ENCODE results near the gene HNMT. TPM values are rescaled to one million over a fixed set of nuclear protein-coding genes. Genes with fewer than 3 reads are reported as not detected.
"Not testable (repeated sequence)": the region's sequence is repeated elsewhere in the genome, so short reads cannot be mapped to it uniquely, and the experiment has no call there.

HNMT gene
- total RNA-seq, 4 donors from 2014 or later = 14.4 to 48.8 (median 22.3) TPM

DNA sequence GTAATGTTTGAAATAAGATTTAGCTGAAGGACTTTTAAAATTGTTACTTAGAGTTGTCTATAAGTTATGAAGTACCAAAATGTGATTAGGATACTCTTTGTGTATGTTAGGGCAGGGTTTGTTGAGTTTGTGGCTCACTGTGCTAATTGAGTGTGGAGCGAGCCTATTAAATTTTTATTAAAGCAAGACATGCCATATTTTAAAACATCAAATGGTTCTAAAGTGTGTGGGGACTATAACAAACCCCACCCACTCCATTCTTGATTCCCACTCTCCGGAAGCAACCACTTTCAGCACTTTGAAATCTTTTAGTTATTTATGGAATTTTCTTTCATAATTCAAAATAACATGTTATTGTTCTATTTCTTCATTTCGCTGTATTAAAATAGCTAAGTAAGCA is 1.8 kb downstream of the HNMT start:
- H3K36me3 ChIP-seq = no peaks in the 10 kb centered on the region
- H3K27me3 ChIP-seq = no peaks in the 10 kb centered on the region
- H3K4me3 ChIP-seq (replicated peaks in 1 of 3) = no peak overlapping the region
- H3K9me3 ChIP-seq = no peaks in the 10 kb centered on the region
- intact Hi-C loops (cut with DNase I) = no loop called here
- H3K27ac ChIP-seq = no peak overlapping the region
- TF ChIP-seq POLR2A (IDR thresholded peaks at IDR 0.05) = no peak
- TF ChIP-seq, protein P1, sequence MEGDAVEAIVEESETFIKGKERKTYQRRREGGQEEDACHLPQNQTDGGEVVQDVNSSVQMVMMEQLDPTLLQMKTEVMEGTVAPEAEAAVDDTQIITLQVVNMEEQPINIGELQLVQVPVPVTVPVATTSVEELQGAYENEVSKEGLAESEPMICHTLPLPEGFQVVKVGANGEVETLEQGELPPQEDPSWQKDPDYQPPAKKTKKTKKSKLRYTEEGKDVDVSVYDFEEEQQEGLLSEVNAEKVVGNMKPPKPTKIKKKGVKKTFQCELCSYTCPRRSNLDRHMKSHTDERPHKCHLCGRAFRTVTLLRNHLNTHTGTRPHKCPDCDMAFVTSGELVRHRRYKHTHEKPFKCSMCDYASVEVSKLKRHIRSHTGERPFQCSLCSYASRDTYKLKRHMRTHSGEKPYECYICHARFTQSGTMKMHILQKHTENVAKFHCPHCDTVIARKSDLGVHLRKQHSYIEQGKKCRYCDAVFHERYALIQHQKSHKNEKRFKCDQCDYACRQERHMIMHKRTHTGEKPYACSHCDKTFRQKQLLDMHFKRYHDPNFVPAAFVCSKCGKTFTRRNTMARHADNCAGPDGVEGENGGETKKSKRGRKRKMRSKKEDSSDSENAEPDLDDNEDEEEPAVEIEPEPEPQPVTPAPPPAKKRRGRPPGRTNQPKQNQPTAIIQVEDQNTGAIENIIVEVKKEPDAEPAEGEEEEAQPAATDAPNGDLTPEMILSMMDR (IDR thresholded peaks at IDR 0.05) = no peak
- no peak for DNase-seq
- peaks cover 7 to 10% of the 10 kb centered on the region in 2 donors for H3K4me1 ChIP-seq
- WGBS, 2 donors = 79 to 83% methylated on average over 3 of the region's 3 CpGs

DNA sequence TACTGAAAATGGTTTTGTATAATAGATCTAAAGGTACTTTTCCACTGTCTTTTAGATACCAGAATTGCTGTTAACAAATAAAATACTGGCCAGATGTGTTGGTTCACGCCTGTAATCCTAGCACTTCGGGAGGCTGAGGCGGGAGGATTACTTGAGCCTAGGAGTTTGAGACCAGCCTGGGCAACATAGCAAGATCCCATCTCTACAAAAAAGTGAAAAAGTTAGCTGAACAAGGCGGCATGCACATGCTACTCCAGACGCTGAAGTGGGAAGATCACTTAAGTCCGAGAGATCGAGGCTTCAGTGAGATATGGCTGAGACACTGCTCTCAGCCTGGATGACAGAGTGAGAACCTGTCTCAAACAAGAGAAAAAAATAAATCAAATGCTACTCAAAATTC is 2.8 kb downstream of the HNMT start:
- 96% methylated on average over 7 of the region's 7 CpGs for WGBS, 2 donors
- no peak for DNase-seq
- Histone ChIP-seq H3K27ac (no peak overlapping the region), H3K27me3 (no peaks in the 10 kb centered on the region), H3K9me3 (no peaks in the 10 kb centered on the region), H3K4me1 (peaks cover 7 to 10% of the 10 kb centered on the region in 2 donors), H3K36me3 (no peaks in the 10 kb centered on the region), H3K4me3 (replicated peaks in 1 of 3) (no peak overlapping the region)
- intact Hi-C loops (cut with DNase I) = no loop called here
- TF ChIP-seq, protein P1 (IDR thresholded peaks at IDR 0.05) = no peak
- TF ChIP-seq POLR2A (IDR thresholded peaks at IDR 0.05) = no peak

DNA sequence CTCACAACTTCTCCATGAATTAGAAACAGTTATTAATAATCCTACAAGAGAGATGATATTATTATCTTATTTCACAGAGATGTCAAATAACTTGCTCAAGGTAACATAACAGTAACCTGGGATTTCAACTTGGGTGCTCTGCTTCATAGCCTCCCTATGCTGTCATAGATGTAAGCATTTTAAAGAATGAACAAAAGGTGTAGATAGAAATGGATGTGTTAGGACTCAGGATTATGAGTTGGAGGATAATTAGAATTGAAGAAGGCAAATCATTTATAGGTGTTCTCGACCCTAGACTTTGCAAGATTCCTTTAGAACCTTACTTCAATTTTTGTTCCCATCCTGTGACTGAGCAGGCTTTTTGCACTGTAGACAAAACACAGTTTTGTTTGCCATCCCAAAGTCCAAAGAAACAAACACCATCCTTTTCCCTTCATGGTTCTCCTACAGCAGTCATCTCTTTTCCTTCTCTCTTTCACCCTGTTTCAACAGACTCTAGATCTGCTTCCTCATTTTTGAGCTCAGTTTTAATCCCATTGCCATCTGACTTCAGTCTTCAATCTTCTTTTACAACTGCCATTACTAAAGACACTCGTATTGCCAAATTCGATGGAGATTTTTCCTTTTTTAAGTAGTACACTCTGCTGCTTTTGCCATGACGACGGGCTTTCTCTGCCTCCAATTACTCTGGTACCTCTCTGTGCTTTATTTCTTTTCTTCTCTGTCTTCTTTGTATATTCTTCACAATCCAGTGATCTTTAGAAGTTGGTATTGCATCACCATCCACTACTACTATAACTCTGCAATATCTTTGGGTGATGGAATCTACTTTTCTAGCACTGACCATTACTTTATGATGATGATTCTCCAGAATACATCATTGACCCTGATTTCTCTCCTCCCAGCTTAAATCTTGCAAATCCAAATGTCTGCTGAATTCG is 4.5 kb downstream of the HNMT start:
- 60 to 77% methylated on average over 6 of the region's 6 CpGs for WGBS, 2 donors
- TF ChIP-seq, protein P1 (IDR thresholded peaks at IDR 0.05) = no peak
- no peak for TF ChIP-seq POLR2A (IDR thresholded peaks at IDR 0.05)
- Histone ChIP-seq H3K4me3 (replicated peaks in 1 of 3) (no peak overlapping the region), H3K9me3 (no peaks in the 10 kb centered on the region), H3K36me3 (no peaks in the 10 kb centered on the region), H3K27ac (no peak overlapping the region), H3K27me3 (no peaks in the 10 kb centered on the region), H3K4me1 (peaks cover 2 to 7% of the 10 kb centered on the region in 2 donors)
- DNase-seq = no peak
- intact Hi-C loops (cut with DNase I) = no loop called here

DNA sequence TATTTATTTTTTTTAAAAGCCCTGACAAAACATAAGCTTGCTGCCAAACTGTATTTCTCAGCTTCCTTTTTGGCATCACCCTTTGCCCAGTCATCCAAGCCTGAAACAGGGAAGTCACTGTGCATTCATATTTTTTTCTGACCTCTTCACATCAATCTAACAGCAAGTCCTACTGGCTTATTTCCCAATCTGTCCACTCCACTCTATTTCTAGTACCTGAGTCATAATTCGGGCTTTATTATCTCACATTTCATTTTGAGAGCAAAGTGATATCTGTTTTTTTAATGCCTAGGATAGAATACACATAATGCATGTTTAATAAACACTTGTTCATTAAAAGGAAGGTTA is 5.1 kb downstream of the HNMT start:
- intact Hi-C loops (cut with DNase I) = no loop called here
- 2 to 34% methylated on average over 1 of the region's 1 CpG for WGBS, 2 donors
- H3K4me3 ChIP-seq (replicated peaks in 1 of 3) = no peak overlapping the region

DNA sequence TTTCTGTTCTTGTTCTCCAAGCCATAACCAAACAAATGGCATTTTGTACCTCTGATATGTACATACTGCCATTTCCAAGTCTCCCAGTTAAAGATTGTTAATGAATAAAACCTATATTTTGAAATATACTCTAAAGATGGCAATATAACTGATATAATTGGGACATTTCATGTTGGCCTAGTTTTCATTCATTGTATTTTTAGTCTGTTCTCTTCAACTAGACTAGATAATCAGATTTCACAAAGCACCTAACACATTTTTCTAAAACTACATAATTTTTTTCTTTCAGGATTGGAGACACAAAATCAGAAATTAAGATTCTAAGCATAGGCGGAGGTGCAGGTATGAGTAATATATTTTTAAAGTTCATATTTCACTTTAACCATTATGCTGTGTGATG is 5.6 kb downstream of the HNMT start:
- Histone ChIP-seq H3K4me3 (replicated peaks in 1 of 3) (no peak overlapping the region), H3K9me3 (no peaks in the 10 kb centered on the region), H3K4me1 (peaks cover 0 to 4% of the 10 kb centered on the region in 2 donors), H3K27ac (no peak overlapping the region), H3K36me3 (no peaks in the 10 kb centered on the region), H3K27me3 (no peaks in the 10 kb centered on the region)
- TF ChIP-seq, protein P1 (IDR thresholded peaks at IDR 0.05) = no peak
- TF ChIP-seq POLR2A (IDR thresholded peaks at IDR 0.05) = no peak
- DNase-seq = no peak
- WGBS, 2 donors = 95 to 97% methylated on average over 1 of the region's 1 CpG
- intact Hi-C loops (cut with DNase I) = no loop called here

More for the DNA sequence above, 5.1 kb downstream of the HNMT start:
- DNase-seq = no peak
- H3K27ac ChIP-seq = no peak overlapping the region
- TF ChIP-seq, protein P1 (IDR thresholded peaks at IDR 0.05) = no peak
- TF ChIP-seq POLR2A (IDR thresholded peaks at IDR 0.05) = no peak
- peaks cover 0 to 4% of the 10 kb centered on the region in 2 donors for H3K4me1 ChIP-seq
- no peaks in the 10 kb centered on the region for H3K9me3 ChIP-seq
- H3K27me3 ChIP-seq = no peaks in the 10 kb centered on the region
- no peaks in the 10 kb centered on the region for H3K36me3 ChIP-seq

DNA sequence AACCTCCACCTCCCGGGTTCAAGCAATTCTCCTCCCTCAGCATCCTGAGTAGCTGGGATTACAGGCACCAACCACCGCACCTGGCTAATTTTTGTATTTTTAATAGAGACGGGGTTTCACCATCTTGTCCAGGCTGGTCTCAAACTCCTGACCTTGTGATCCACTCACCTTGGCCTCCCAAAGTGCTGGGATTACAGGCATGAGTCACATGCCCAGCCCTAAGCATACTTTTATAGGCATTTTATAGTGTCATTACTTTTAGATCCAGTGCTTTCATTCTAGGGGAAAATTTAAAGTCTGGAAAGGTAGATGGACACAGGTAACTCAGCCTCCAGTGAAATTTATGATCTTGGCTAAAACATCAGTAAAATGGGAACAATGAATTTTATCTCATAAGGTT is 7.0 kb downstream of the HNMT start:
- 95 to 96% methylated on average over 3 of the region's 3 CpGs for WGBS, 2 donors
- H3K4me3 ChIP-seq (replicated peaks in 1 of 3); DNase-seq; H3K9me3 ChIP-seq; intact Hi-C loops (cut with DNase I); H3K4me1 ChIP-seq; H3K27me3 ChIP-seq; H3K27ac ChIP-seq; H3K36me3 ChIP-seq: not testable (repeated sequence)

All from thyroid gland (tissue), 4 donors.